Stimulated activated CD4-positive, alpha-beta T cell treated with anti-CD3 and anti-CD28 coated beads, Interleukin-12 subunit alpha, Interleukin-12 subunit beta, amount 100 ng/mL, for 24 hours (primary cell): ENCODE data around the gene EDAR.

Experiments
- DNase-seq, 2 experiments: peaks; one replicate each; pipeline ENCODE4 v3.0.0-alpha.2; 2020; ENCODE audit warnings: low read depth in 2 of 2

The EDAR gene

DNA sequence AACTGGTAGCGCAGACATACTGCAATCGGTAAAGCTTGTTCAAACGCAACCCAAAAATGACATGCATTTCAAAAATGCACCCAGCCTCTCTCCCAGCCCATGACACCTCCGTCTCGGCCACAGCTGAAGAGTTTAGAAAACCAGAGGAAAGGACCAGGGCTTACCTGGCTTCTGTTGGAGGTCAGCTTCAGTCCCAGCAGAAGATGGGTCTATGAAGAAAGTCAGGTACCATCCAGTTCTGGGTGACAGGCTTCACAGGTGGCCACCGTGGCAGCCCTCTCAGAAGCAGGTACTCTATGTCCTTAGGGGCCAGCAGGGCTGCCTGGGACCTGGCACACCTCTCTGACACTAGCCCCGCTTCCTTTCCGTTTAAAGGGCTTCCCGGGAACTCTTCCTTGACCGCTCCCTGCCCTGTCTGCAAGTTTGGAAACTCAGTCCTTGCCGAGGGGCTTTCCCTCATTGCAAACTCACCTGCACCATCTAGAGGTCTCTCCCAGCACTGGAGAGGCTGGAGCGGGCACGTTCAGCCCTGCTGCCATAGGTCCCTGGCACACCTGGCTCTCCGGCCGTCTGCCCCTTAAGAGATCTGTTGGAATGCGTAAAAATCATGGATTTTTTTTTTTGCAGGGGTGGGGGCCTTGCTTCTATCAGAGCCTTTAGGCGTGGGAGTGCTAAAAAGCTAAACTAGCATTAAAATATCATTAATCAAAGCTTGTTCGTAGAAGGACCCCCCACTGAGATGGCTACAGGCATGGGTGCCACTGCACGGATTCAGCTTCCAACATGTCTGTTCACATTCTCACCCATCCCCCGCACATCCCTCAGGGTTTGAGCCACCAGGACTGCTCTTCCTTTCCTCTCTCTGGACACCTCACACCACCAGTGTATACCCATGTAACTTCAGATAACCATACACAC lies at the start of gene EDAR:
EDAR (minus strand) TSS at position 425 of the 918 bp plus-strand sequence. CDS start 58,206 bp downstream, outside the sequence.
- DNase-seq = peak in 1 of 2 experiments; percentile 47

DNA sequence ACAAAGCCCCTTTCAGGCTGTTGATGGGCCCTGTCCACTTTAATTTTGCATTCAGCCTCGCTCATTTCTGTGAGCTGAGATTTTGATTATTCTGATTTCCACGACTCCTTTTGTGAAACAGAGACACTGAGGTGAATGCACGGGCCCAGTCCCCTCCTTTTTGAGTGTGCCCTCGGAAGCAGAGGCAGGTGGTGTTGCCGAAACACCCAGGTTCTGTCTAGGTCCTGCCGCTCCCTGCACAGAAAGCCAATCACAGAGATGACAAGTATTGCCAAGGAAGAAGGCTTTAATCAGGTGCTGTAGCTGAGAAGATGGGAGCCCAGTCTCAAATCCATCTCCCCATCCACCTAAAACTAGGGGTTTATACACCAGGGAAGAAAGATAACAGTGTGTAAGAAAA lies 44.2 kb upstream of the EDAR start:
- no peak for DNase-seq

DNA sequence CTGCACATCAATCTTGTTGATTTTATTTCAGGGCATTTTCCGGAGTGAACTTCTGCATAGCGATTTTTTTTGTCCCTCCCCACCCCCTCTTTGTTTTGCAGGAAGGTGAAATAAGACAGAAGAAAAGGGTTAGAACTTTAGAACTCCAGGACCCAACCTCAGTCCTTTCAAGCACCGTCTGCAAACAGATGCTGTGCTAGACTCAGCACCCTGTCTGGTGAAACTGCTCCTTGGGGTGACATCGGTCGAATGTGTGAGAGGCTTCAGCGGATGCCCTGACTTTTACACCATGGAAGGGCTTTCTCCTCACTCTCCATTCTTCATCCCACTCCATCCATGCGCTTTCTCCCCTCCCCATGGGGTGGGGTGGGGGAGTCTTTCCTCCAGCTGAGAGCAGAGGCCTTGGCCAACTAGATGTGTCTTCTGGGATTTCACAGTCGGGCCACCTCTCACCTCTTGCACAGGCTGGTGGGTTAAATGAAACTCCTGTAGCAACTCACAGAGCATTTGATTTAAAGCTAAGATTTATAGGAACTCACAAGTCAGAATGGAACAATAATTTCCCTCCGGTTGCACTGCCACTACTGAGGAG lies 43.3 kb upstream of the EDAR start:
- no peak for DNase-seq

DNA sequence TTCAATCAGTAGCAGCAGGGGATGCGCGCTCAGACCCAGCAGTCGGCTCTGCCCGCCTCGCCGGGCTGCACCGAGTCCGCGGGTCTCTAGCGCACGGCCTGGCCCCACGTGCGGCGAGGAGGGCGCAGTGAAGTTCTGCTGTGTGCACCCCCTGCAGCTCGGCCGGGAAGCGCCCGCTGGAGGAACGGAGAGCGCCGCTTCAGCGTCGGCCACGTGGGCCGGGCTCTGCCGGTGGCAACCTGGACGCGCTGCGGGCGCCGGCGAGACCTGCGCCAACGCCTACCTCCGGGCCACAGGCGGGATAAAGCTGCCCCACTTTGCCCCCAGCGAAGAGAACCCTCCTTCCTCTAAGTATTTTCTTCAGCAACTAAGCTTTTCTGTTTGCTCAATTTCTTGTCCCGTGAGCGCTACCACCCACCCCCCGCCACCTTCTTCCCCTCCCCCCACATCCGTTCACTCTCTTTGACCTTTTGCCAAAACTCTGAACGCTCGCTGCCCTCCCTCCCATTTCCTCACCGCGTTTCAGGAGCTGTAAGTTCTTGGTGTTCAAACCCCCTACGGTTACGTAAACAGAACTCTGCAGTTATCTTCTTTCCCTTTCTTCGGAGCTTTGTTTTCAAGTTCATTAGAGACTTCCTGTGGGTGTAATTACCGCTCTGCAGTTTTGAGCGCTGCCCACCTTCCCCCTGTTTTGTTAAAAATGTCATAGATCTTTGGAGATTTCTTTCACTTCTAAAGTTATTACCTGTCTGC lies 42.6 kb upstream of the EDAR start:
- peak; percentile 29 to 40 for DNase-seq

DNA sequence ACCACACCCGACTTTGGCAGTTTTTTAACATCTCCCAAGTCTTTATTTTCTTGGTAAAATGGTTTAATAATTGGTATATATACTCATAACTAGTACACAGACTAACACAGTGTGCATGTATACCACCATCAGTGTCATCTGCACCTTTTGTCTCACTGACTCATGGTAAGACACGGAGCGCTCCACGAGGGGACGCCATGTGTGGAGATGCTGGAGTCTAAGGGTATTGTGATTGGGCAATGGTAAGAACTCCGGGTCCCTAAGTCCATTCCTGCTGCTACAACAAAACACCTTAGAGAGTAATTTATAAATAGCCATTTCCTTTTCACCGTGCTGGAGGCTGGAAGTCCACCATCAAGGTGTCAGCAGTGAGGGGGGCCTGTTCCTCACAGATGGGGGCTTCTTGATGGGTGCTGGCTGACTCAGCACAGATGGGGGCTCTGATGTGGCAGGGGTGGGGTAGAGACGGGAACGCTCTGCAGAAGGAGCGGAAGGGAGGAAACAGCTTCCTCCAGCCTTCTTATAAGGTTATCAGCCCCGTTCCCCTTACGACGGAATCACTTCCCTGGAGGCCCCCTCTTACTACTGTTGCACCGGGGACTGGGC lies 42.0 kb upstream of the EDAR start:
- DNase-seq = no peak

DNA sequence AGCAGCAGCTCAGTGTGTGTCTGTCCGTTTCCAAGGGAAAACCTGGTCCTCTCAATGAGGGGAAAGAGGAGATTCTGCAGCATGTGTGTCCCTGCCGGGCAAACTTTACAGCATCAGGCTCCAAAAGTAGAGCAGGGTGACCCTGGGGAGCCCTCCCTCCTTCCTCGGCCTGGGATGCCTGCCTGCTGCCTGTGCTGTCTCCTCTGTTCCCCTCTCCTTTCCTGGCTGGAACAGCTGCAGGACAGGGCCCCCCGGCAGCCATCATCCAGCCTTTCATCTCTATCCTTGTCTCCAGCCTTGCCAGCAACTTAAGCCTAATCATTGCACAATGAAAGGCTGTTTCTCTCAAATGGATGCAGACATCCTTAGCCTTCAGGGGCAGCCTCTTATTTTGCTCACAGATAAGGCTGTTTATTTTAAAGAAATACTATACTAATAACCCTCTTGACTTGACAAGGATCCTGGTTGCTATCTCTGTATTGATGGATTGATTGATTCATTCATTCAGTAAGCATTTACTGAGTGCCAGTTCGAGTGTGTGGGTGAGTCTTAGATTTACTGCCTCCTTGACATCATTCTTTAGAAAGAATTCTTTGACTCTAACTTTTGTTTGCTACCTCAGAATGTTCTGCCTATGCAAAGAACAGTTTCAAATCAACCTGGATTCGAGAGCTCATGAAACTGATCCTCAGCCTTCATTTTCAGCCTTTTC lies 40.6 kb upstream of the EDAR start:
- no peak for DNase-seq

DNA sequence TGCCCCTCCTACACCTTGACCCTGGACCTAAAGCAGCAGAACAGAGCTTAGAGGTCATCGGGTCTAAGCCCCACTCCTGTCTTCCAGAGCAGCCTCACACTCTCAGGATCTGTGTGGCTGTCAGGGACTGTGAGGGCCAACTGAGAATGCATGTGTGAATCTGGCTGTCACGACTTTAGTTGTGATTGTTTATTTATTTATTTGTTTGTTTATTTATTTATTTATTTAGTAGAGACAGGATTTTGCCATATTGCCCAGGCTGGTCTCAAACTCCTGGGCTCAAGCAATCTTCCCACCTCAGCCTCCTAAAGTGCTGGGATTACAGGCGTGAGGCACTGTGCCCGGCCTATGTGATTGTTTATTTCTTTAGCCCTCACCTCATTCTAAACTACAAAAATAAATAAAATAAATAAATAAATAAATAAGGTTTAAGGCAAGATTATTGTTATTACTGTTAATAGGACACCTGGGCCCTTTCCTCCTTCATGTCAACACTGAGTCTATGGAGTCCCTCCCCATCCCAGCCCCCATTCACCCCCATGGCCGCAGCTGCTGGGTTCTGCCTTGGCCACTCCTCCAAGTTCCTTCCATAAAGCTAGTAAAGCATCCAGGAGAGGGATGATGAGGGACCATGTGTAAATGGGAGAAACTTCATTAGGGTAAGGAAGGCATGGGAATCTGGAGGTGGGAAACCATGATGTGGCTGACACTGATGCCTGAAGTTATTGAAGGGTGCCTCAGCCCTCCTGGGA lies 39.9 kb upstream of the EDAR start:
- DNase-seq = no peak

DNA sequence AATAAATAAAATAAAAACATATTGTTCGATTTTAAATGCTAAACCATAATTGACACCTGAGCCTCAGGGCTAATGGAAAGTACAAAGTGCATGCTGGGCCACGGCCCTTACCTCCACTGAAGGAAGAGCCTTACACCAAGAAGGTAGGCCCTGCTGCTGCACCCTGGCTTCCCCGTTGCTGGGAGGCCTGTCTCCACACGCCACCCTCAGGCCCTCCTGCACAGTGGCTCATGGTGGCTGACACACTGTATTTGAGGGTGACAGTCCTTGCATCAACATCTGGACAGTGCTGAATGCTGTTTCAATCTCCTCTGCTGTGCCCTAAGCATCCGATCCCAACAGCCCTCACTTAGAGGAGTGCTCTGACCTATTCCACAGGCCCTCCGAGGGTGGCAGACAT lies 39.3 kb upstream of the EDAR start:
- no peak for DNase-seq

DNA sequence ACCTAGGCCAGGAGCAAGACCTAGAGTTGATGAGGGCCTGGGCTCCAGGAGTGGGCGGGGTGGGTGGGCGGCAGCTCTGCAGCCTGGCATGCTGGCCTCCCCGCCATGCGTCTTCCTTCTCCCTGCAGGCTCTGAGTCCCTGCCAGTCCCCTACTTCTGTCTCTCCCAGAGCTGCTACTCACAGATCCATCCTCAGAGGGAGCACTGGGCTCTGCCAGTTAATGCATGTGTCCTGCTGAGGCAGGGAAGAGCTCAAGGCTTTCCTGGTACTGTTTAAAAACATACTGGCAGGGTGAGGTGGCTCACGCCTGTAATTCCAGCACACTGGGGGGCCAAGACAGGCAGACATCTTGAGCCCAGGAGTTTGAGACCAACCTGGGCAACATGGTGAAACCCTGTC lies 38.7 kb upstream of the EDAR start:
- DNase-seq = no peak

DNA sequence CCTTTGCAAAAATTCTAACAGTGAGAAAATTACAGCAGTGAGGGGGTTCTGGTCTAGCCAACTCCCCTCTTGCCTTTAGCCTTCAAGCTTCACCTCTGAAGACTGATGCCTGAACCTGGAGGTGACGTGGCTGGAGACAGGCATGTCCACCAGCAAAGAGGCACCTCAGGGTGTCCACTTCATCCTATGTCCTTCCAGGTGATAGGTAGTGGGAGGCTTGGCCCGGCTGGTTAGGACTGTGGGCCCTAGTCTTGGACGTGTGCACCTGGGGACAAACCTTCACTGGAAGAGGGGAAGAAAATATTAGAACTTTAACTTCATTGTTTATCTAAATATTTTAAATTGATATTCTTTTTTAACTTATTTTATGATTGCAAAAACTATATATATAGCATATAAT lies 35.5 kb upstream of the EDAR start:
- no peak for DNase-seq

DNA sequence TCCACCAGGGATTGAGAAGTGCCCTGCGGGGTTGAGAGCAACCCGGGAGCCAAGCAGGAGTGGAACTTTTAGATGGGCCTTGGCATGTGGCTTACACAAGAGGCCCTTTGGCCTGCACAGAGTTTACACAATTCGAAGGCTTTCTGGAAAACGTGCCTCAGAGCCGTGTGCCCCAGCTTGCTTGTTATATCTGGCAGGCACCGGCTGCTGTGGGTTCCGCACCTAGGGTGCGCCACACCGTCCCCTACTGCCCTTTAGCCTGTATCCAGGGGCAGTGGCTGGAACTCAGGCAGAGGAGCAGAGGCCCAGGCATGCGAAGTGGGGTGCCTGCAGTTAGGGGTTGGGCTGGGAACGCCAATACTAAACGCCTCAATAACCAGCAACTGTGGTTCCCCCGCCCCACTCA lies 32.9 kb upstream of the EDAR start:
- DNase-seq = no peak

DNA sequence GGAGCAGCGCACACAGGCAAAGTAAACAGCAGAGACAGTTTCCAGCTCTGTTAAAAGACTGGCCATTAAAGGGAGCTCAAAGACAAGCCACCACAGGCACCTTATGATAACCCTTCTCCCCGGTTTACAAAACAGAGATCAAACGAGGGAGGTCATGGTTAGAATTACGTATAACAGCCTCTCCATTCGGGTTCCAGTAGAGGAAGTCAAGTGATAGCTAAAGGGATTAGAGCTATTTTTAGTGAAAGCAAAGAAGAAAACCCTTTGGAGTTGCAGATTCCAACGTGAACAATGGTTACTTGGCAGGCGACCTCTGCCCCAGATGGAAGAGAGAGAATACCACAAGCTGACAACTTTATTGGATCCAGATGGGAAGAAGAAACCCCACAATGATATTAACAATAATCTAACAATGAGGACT lies 31.2 kb upstream of the EDAR start:
- no peak for DNase-seq

DNA sequence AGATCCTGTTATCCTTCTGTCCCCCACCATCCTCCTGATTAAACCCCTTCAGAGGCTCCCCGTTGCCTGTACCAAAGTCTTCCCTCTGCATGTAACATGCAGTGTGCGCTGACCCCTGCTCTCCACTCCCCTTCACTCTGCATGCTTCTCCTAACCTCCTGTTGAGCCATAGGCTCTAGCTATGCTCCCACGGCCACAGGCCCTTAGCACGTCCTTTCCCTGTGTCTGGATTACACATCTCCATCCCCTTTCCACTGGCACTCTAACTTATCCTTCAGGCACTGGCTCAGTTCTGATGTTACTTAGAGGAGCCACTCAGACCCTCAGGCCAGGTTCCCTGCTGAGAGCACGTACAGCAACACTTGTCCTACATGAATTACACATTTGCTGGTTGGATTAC lies 29.4 kb upstream of the EDAR start:
- no peak for DNase-seq

DNA sequence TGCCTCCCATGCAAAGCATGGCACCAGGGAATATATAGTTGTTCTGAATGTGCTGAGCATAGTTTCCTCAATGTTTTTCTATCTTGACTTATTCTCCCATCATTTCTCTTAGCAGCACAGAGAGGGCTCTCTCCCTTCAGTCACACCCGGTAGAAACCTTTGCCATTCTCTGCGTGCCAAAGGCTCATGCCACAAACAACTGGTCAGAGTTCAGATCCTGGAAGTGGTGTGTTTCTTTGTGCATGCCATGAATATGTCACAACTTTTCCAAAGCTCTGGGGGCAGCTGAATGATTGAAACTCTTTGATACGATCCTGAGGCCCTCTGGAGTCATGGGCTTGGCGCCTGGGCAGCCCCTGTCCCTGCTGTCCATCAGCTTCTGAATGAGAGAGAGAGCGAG lies 28.0 kb upstream of the EDAR start:
- DNase-seq = no peak

DNA sequence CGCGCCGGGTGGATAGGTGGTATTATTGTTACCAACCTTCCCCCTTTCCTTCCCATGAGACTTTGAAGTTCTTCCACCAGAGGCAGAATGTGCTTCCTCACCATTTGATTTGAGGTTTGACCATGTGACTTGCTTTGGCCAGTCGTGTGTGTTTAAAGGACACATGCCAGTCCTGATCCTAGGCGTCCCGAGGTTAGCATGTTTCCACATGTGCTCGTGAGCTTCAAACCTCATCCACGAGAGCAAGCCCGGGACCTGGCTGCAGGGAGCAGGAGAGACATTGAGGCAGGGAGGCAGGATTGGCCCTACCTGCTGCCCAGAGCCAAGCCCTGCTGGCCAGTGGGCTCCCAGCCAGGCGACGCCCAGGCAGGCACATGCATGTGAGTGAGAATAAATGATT lies 27.4 kb upstream of the EDAR start:
- no peak for DNase-seq

DNA sequence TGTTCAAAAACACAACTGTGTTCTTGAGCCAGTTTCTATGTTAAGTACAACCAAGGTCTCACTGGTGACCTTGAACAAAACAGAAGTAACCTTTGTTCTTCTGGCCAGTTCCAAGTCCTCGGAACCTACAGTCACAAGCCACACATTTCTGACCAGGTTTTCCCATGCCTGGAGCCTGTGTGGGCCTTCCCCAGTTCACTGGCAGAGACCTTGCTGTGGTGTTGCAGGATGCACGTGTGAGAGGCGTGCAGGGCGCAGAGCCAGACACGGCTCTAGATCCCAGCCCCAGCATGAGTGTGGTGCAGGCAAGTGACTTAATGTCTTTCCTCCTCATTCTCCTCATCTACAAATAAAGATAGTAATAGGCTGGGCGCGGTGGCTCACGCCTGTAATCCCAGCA lies 25.5 kb upstream of the EDAR start:
- no peak for DNase-seq

DNA sequence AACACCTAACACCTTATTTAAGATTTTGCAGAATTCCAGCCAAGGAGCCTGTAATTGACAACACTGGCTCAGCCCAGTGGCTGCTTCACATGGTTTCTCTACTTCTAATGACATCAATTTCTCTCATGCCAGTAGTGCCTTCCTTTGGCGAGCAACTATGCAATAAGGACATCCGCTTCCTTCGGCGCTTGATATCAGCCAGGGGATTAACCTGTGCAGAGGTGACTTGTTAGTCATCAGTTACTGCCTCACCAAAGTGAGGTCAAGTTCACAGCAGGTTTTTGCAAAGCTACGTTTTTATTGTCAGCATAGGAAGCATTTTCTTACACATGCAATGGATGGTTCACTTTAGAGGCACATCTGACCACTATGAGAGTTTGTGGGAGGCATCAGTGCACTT lies 24.0 kb upstream of the EDAR start:
- DNase-seq = no peak

DNA sequence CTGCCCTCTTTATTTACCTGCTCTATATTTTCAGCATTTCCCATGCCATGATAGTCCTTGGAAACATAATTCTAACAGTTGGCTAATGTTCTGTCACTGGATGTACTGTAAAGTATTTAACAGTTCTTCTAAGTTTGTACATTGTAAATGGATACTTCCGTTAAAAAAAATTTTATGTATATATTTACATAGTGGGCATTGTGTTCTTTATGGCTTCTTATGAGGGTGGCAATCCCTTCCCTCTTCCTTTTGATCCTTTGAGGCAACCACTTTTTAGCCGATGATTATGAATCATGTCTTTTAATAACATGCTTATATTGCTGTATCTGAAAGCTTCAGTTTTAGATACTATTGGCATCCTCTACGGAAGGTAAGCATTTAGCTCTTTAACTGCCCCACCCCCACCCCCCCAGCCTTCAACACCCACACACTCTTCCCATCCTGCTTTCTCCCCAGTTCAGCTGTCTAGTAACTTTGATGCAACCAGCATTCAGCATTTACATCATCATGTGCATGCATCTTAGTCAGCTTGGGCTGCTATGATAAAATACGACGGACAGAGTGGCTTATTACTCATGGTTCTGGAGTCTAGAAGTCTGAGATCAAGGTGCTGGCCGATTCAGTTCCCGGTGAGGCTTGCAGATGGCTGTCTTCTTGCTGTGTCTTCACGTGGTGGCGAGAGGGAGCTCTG lies 21.0 kb upstream of the EDAR start:
- DNase-seq = no peak

DNA sequence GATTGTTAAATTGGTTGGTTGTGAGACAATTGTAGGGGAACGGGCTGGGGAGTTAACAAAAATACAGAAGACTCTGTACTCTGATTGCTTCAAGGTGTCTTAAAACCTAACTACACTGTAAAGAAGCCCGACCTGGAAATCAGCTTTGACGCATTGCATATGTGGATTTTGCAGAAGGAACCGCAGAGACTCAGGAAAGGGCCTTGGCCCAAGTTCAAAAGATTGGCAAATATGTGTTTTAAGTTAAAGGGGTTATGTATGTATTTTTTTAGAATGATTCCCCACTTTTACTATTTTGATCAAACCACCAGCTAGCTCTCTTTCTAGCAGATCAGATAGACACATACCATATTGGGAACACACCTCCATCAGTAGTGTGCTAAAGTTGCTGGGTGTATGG lies 18.0 kb upstream of the EDAR start:
- no peak for DNase-seq

DNA sequence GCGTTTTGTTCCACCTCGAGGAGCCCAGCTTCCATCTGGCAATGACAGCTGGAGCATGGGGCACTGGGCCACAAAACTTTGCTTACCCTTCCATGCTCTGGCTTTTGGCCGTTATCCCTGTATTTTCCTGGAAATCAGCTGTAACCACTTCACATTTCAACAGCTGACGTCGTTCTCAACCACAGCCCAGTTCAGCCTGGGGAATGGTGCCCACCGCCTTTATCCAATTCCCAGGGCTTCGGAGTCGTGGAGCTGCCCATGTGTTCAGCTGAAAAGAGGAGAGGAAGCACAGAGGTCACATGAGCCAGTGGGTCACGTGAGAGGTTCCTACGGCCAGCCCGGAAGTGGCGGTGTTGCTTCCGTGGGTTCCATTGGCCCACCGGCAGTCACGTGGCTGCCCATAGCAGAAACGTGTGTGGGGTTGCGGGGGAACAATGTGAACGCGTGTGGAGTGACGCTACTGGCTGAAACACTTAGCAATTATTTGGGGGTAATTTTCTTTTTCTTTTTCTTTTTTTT lies 16.7 kb upstream of the EDAR start:
- no peak for DNase-seq
